Stimulated activated memory B cell treated with anti-CD40 and anti-IgM and Interleukin-4, amounts not matched to agents 10 μg/mL and 1 μg/mL and 100 μg/mL, for 72 hours (primary cell): ENCODE data around the gene NRGN.

Source experiments
- ATAC-seq: fragments of 150-1000 bp; cut with Tn5 transposase; 2 replicates; pipeline ENCODE4 v1.10.0; 2021
- H3K27ac Mint-ChIP-seq: one replicate; pipeline ENCODE4 v1.8.0; 2022; ENCODE audit warnings: mild to moderate bottlenecking, mixed read lengths
- H3K27me3 Mint-ChIP-seq: one replicate; pipeline ENCODE4 v1.8.0; 2022; ENCODE audit warnings: mixed read lengths
- H3K36me3 Mint-ChIP-seq: one replicate; pipeline ENCODE4 v1.8.0; 2022; ENCODE audit warnings: mixed read lengths
- H3K4me1 Mint-ChIP-seq: one replicate; pipeline ENCODE4 v1.8.0; 2022; ENCODE audit warnings: mixed read lengths
- H3K4me3 Mint-ChIP-seq: one replicate; pipeline ENCODE4 v1.8.0; 2022; ENCODE audit warnings: mild to moderate bottlenecking, moderate library complexity, mixed read lengths
- H3K9me3 Mint-ChIP-seq: one replicate; pipeline ENCODE4 v1.8.0; 2022; ENCODE audit warnings: mixed read lengths

Gene NRGN

GRCh38 chr11:124779568-124779967, 39.8 kb downstream of the NRGN start:
- peaks cover 22% of the 10 kb centered on the region for H3K4me1 Mint-ChIP-seq
- no peak for ATAC-seq
- no peak overlapping the region for H3K27ac Mint-ChIP-seq
- H3K27me3 Mint-ChIP-seq, result no peaks in the 10 kb centered on the region
- no peaks in the 10 kb centered on the region for H3K9me3 Mint-ChIP-seq
- H3K36me3 Mint-ChIP-seq, result peaks cover 16% of the 10 kb centered on the region
- H3K4me3 Mint-ChIP-seq, result no peak overlapping the region

- no peak for ATAC-seq
- H3K27me3 Mint-ChIP-seq, result no peaks in the 10 kb centered on the region
- no peak overlapping the region for H3K27ac Mint-ChIP-seq
- no peaks in the 10 kb centered on the region for H3K9me3 Mint-ChIP-seq
- peaks cover 13% of the 10 kb centered on the region for H3K36me3 Mint-ChIP-seq
- no peak overlapping the region for H3K4me3 Mint-ChIP-seq
- H3K4me1 Mint-ChIP-seq, result no peaks in the 10 kb centered on the region
These were observed 43.3 kb downstream of the NRGN start for GRCh38 chr11:124783002-124783401.

DNA sequence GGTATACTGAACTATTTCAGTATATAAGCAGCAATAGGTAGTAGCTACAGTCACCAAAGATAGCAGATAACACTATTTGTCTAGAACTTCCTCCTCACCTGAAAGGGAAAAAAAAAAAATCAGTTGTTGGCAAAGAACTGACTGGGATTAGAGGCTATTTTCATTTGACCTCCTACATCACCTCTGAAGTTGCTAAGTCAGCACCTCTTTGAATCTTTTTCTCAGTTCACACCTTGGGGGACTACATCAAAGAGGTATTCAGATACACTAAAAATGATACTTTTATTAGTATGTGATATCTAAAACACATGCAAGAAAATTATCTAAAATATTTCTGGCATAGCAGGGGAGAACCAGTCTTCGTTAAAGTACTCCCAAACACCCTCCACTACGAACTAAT, 44.3 kb downstream of the NRGN start:
- no peak overlapping the region for H3K27ac Mint-ChIP-seq
- no peaks in the 10 kb centered on the region for H3K4me1 Mint-ChIP-seq
- H3K36me3 Mint-ChIP-seq, result peaks cover 5% of the 10 kb centered on the region
- H3K27me3 Mint-ChIP-seq, result no peaks in the 10 kb centered on the region
- H3K9me3 Mint-ChIP-seq, result no peaks in the 10 kb centered on the region
- ATAC-seq, result no peak
- H3K4me3 Mint-ChIP-seq, result no peak overlapping the region

DNA sequence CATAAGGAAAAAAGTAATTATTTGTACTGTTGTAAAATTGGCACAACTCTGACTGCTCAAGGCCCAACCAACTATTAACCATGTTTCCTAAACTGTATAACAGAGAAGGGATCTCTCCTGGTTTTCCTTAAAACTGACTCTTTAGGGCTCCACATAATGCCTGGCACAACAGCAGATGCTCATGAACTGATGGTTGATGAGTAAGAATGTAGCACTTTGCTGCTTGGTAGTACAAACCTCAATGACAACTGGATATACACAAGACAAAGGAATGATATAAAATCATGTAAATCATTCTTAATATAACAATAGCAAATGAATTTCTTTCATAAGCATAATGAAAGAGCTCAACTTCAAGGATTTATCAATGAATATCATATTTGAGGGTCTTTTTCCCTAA, 48.8 kb downstream of the NRGN start:
- no peaks in the 10 kb centered on the region for H3K9me3 Mint-ChIP-seq
- ATAC-seq, result no peak
- H3K36me3 Mint-ChIP-seq, result peaks cover 5% of the 10 kb centered on the region
- H3K27ac Mint-ChIP-seq, result no peak overlapping the region
- no peak overlapping the region for H3K4me3 Mint-ChIP-seq
- H3K4me1 Mint-ChIP-seq, result peaks cover 28% of the 10 kb centered on the region
- no peaks in the 10 kb centered on the region for H3K27me3 Mint-ChIP-seq

DNA sequence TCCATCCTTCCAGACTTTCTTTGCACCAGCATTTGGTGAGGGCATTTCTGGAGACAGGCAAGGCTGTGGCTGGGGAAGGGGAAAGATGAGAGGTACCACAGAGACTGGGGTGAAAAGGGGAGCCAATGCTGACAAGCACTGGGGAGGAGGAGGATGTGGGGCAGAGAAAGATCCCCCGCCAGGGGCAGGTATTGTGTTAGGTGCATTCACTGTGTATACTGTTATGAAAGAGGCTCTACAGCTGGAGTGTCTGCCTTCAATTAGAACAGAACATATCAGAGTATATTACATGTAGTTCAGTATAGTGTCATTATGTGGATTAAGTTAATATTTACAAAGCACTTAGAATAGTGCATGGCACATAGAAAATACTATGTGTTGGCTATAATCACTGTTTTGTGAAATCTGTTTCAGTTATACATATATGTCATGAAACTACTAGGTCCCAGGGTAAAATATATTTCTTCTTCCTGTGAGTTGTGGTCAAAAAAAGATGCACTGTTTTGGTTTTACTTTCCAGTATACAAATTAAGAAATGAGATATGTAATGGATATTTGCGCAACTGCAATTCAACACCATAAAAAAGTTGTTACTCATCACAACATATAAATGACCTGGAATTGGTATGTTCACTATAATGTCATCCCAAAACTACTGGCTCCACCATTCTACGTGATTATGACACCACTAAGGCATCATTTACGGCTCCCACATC, 52.0 kb downstream of the NRGN start:
- no peak overlapping the region for H3K27ac Mint-ChIP-seq
- H3K4me3 Mint-ChIP-seq, result no peak overlapping the region
- no peaks in the 10 kb centered on the region for H3K9me3 Mint-ChIP-seq
- H3K27me3 Mint-ChIP-seq, result no peaks in the 10 kb centered on the region
- no peaks in the 10 kb centered on the region for H3K36me3 Mint-ChIP-seq
- H3K4me1 Mint-ChIP-seq, result peaks cover 28% of the 10 kb centered on the region
- no peak for ATAC-seq

DNA sequence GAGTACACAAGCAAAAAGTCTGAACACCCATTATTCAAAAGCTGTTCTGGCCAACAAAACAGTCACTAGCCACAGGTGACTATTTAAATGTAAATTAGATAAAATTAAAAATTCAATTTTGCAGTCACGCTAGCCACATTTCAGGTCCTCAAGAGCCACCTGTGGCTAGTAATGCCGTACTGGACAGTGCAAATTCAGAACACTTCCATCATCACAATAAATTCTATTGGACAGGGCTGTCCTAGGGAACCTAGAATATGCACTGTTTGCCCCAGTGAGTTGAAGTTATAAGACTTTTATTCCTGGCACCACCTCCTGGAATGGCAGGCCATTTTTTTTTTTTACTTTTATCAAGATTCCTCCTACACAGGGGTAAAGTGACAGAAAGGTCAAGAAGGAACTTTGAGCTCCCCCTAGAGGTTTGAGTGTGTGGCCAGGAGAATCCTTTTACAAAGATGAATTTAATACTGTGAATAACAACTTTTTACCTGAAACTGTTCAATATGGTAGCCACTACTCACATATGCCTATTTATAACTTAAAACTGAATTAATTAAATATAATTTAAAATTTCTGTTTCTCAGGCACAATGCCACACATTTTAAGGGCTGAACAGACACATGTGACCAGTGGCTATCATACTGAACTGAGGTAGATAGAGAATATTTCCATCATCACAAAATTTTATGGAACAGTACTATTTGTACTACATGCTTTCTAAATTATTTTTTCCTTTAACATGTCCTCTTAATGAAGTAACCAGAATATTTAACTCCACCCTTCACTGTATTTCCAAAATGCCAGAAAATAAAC, 53.9 kb downstream of the NRGN start:
- no peak for ATAC-seq
- Mint-ChIP-seq H3K9me3 (no peaks in the 10 kb centered on the region), H3K27ac (no peak overlapping the region), H3K36me3 (no peaks in the 10 kb centered on the region), H3K27me3 (no peaks in the 10 kb centered on the region), H3K4me3 (no peak overlapping the region), H3K4me1 (peaks cover 29% of the 10 kb centered on the region)

DNA sequence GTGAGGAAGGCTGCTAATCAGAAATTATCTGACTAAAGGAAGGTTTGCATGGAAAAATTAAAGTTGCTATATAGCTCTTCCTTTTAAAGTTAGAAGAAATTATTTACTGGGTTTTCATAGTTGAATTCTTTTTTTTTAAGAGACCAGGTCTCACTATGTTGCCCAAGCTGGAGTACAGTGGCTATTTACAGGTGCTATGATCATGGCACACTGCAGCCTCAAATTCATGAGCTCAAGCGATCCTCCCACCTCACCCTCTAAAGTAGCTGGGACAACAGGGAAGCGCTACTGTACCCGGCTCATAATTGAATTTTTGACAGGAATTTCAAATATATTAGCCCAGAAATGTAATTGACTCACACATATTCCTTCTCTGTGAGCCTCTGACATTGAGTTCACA, 56.6 kb downstream of the NRGN start:
- Mint-ChIP-seq H3K9me3 (no peaks in the 10 kb centered on the region), H3K36me3 (no peaks in the 10 kb centered on the region), H3K27ac (no peak overlapping the region), H3K27me3 (no peaks in the 10 kb centered on the region), H3K4me1 (peaks cover 30% of the 10 kb centered on the region), H3K4me3 (no peak overlapping the region)
- ATAC-seq, result no peak
